HEK293 (cell line): ENCODE measurements around the gene ZNF438.

Experiments used
- CTCF ChIA-PET: fragments of 350-600 bp; formaldehyde crosslinking; extraction: SDS; loops from one replicate; lab custom pipeline; 2021; ENCODE audit warnings: antibody characterized with exemption; lab: Yijun Ruan, JAX
- POLR2A ChIA-PET: fragments of 300-600 bp; formaldehyde crosslinking; extraction: SDS; loops from one replicate; lab custom pipeline; 2020; ENCODE audit warnings: antibody characterized with exemption, inconsistent platforms; lab: Yijun Ruan, JAX
- H3K27ac ChIP-seq: fragments of 200-500 bp; sonication (Bioruptor generic); 2 replicates; pipeline ENCODE4 v1.5.1; 2014; ENCODE audit warnings: low read depth, low read length, control low read depth, inconsistent platforms; ENCODE audit errors: extremely low read depth
- H3K36me3 ChIP-seq, 2 experiments: fragments of 200-500 bp in 1 of 2; sonication (Bioruptor generic) in 1 of 2; 1 replicate in 1 of 2; 2 replicates in 1 of 2; pipeline ENCODE4 v1.5.1; 2014 to 2017; ENCODE audit warnings: inconsistent platforms in 2 of 2, low read length in 2 of 2; ENCODE audit not compliant: control insufficient read depth in 2 of 2, insufficient read depth in 1 of 2
- H3K4me1 ChIP-seq: fragments of 200-500 bp; sonication (Bioruptor generic); 2 replicates; pipeline ENCODE4 v1.5.1; 2014; ENCODE audit warnings: mild to moderate bottlenecking, low read length, inconsistent platforms; ENCODE audit not compliant: control insufficient read depth, insufficient read depth
- H3K4me3 ChIP-seq: 2 replicates; pipeline ENCODE4 v1.5.1; 2011; ENCODE audit warnings: low read depth, mild to moderate bottlenecking, control low read depth, low read length, moderate library complexity
- H3K9me3 ChIP-seq: fragments of 200-500 bp; sonication (Bioruptor generic); 2 replicates; pipeline ENCODE4 v1.5.1; 2014; ENCODE audit warnings: low read depth, low read length, inconsistent platforms; ENCODE audit not compliant: control insufficient read depth, insufficient read depth
- BCL11B ChIP-seq: fragments of 450-650 bp; formaldehyde crosslinking; IDR thresholded peaks from 2 replicates; pipeline ENCODE4 v1.5.1; 2016; ENCODE audit warnings: low read depth, missing biosample characterization, missing genetic modification characterization
- IKZF3 ChIP-seq: fragments of 450-650 bp; IDR thresholded peaks from 2 replicates; pipeline ENCODE4 v1.5.0; 2018; ENCODE audit warnings: missing biosample characterization, mild to moderate bottlenecking, missing genetic modification characterization, moderate library complexity
- RBAK ChIP-seq: fragments of 450-650 bp; formaldehyde crosslinking; IDR thresholded peaks from 2 replicates; pipeline ENCODE4 v1.5.1; 2016; ENCODE audit warnings: missing biosample characterization, missing genetic modification characterization
- SP3 ChIP-seq: fragments of 450-650 bp; formaldehyde crosslinking; IDR thresholded peaks from 2 replicates; pipeline ENCODE4 v1.5.1; 2016; ENCODE audit warnings: missing biosample characterization, missing genetic modification characterization
- ZFP41 ChIP-seq: fragments of 450-650 bp; formaldehyde crosslinking; IDR thresholded peaks from 2 replicates; pipeline ENCODE4 v1.5.1; 2016; ENCODE audit warnings: missing biosample characterization, missing genetic modification characterization, borderline replicate concordance
- ZNF10 ChIP-seq: fragments of 450-650 bp; formaldehyde crosslinking; IDR thresholded peaks from 2 replicates; pipeline ENCODE4 v1.5.1; 2017; ENCODE audit warnings: missing biosample characterization, missing genetic modification characterization
- ZNF121 ChIP-seq: fragments of 450-650 bp; formaldehyde crosslinking; IDR thresholded peaks from 2 replicates; pipeline ENCODE4 v1.5.1; 2016; ENCODE audit warnings: missing biosample characterization, missing genetic modification characterization
- ZNF132 ChIP-seq: fragments of 450-650 bp; formaldehyde crosslinking; IDR thresholded peaks from 2 replicates; pipeline ENCODE4 v1.5.1; 2017; ENCODE audit warnings: missing biosample characterization, missing genetic modification characterization, borderline replicate concordance
- ZNF146 ChIP-seq: fragments of 450-650 bp; formaldehyde crosslinking; IDR thresholded peaks from 2 replicates; pipeline ENCODE4 v1.5.1; 2016; ENCODE audit warnings: missing biosample characterization, missing genetic modification characterization
- ZNF2 ChIP-seq: fragments of 450-650 bp; formaldehyde crosslinking; IDR thresholded peaks from 2 replicates; pipeline ENCODE4 v1.5.1; 2016; ENCODE audit warnings: missing biosample characterization, missing genetic modification characterization
- ZNF214 ChIP-seq: fragments of 450-650 bp; formaldehyde crosslinking; IDR thresholded peaks from 2 replicates; pipeline ENCODE4 v1.5.1; 2017; ENCODE audit warnings: missing biosample characterization, mild to moderate bottlenecking, missing genetic modification characterization, borderline replicate concordance
- ZNF239 ChIP-seq: fragments of 450-650 bp; formaldehyde crosslinking; IDR thresholded peaks from 2 replicates; pipeline ENCODE4 v1.5.1; 2016; ENCODE audit warnings: missing biosample characterization, missing genetic modification characterization
- ZNF266 ChIP-seq: fragments of 450-650 bp; formaldehyde crosslinking; IDR thresholded peaks from 2 replicates; pipeline ENCODE4 v1.5.1; 2016; ENCODE audit warnings: missing biosample characterization, missing genetic modification characterization, low read depth
- ZNF341 ChIP-seq: fragments of 450-650 bp; formaldehyde crosslinking; IDR thresholded peaks from 2 replicates; pipeline ENCODE4; 2016; ENCODE audit warnings: low read depth, missing biosample characterization, missing genetic modification characterization
- ZNF416 ChIP-seq: fragments of 450-650 bp; formaldehyde crosslinking; IDR thresholded peaks from 2 replicates; pipeline ENCODE4 v1.5.1; 2016; ENCODE audit warnings: missing biosample characterization, missing genetic modification characterization
- ZNF510 ChIP-seq: fragments of 450-650 bp; formaldehyde crosslinking; IDR thresholded peaks from 2 replicates; pipeline ENCODE4 v1.5.1; 2018; ENCODE audit warnings: mild to moderate bottlenecking, missing genetic modification characterization, missing biosample characterization; ENCODE audit not compliant: insufficient replicate concordance
- ZNF530 ChIP-seq: fragments of 450-650 bp; formaldehyde crosslinking; IDR thresholded peaks from 2 replicates; pipeline ENCODE4 v1.5.1; 2016; ENCODE audit warnings: low read depth, missing biosample characterization, missing genetic modification characterization
- ZNF548 ChIP-seq: fragments of 450-650 bp; formaldehyde crosslinking; IDR thresholded peaks from 2 replicates; pipeline ENCODE4 v1.5.1; 2016; ENCODE audit warnings: missing biosample characterization, missing genetic modification characterization
- ZNF558 ChIP-seq: fragments of 450-650 bp; formaldehyde crosslinking; IDR thresholded peaks from 2 replicates; pipeline ENCODE4 v1.5.1; 2016; ENCODE audit warnings: missing biosample characterization, missing genetic modification characterization
- ZNF791 ChIP-seq: fragments of 450-650 bp; formaldehyde crosslinking; IDR thresholded peaks from 2 replicates; pipeline ENCODE4 v1.5.1; 2016; ENCODE audit warnings: missing biosample characterization, missing genetic modification characterization
- ZSCAN30 ChIP-seq: fragments of 450-650 bp; IDR thresholded peaks from 2 replicates; pipeline ENCODE4 v1.5.1; 2018; ENCODE audit warnings: missing biosample characterization, mild to moderate bottlenecking, missing genetic modification characterization, moderate library complexity
- TF ChIP-seq, protein P1 (sequence below): fragments of 450-650 bp; formaldehyde crosslinking; IDR thresholded peaks from 2 replicates; pipeline ENCODE4 v1.5.1; 2016; ENCODE audit warnings: missing biosample characterization, missing genetic modification characterization
- TF ChIP-seq, protein P2 (sequence below): fragments of 450-650 bp; formaldehyde crosslinking; IDR thresholded peaks from 2 replicates; pipeline ENCODE4 v1.5.1; 2016; ENCODE audit warnings: missing biosample characterization, missing genetic modification characterization, borderline replicate concordance
- TF ChIP-seq, protein P3 (sequence below): IDR thresholded peaks from 2 replicates; pipeline ENCODE4 v1.6.1; 2011; ENCODE audit warnings: mild to moderate bottlenecking, low read depth, low read length, borderline replicate concordance
- TF ChIP-seq, protein P4 (sequence below): fragments of 450-650 bp; formaldehyde crosslinking; IDR thresholded peaks from 2 replicates; pipeline ENCODE4 v1.5.1; 2017; ENCODE audit warnings: missing biosample characterization, missing genetic modification characterization
- TF ChIP-seq, protein P5 (sequence below): fragments of 450-650 bp; formaldehyde crosslinking; IDR thresholded peaks from 2 replicates; pipeline ENCODE4 v1.5.1; 2016; ENCODE audit warnings: missing biosample characterization, missing genetic modification characterization

Gene ZNF438

DNA sequence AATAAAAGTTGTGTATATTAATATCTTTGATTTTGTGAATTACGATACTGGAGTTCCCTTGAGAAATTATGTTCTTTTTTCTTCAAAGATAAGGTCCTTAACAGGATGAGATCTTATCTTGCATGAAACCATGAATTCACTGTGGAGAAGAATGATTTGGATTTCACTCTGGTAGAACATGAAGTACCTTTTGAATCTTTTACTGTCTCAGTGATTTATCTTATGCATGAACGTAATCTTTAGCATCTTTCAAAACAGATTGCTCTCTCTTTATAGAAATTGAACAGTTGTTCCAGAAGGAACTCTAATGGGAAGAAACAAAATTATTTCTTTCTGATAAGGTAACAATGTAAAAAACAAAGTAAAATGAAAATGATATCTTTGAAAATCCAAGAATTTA, 11.0 kb upstream of the ZNF438 start:
- no peaks in the 10 kb centered on the region for H3K4me1 ChIP-seq
- no peak overlapping the region for H3K4me3 ChIP-seq
- TF ChIP-seq, protein P1, sequence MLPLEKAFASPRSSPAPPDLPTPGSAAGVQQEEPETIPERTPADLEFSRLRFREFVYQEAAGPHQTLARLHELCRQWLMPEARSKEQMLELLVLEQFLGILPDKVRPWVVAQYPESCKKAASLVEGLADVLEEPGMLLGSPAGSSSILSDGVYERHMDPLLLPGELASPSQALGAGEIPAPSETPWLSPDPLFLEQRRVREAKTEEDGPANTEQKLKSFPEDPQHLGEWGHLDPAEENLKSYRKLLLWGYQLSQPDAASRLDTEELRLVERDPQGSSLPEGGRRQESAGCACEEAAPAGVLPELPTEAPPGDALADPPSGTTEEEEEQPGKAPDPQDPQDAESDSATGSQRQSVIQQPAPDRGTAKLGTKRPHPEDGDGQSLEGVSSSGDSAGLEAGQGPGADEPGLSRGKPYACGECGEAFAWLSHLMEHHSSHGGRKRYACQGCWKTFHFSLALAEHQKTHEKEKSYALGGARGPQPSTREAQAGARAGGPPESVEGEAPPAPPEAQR (tag by site-specific recombination) = no peak
- TF ChIP-seq, protein P2, sequence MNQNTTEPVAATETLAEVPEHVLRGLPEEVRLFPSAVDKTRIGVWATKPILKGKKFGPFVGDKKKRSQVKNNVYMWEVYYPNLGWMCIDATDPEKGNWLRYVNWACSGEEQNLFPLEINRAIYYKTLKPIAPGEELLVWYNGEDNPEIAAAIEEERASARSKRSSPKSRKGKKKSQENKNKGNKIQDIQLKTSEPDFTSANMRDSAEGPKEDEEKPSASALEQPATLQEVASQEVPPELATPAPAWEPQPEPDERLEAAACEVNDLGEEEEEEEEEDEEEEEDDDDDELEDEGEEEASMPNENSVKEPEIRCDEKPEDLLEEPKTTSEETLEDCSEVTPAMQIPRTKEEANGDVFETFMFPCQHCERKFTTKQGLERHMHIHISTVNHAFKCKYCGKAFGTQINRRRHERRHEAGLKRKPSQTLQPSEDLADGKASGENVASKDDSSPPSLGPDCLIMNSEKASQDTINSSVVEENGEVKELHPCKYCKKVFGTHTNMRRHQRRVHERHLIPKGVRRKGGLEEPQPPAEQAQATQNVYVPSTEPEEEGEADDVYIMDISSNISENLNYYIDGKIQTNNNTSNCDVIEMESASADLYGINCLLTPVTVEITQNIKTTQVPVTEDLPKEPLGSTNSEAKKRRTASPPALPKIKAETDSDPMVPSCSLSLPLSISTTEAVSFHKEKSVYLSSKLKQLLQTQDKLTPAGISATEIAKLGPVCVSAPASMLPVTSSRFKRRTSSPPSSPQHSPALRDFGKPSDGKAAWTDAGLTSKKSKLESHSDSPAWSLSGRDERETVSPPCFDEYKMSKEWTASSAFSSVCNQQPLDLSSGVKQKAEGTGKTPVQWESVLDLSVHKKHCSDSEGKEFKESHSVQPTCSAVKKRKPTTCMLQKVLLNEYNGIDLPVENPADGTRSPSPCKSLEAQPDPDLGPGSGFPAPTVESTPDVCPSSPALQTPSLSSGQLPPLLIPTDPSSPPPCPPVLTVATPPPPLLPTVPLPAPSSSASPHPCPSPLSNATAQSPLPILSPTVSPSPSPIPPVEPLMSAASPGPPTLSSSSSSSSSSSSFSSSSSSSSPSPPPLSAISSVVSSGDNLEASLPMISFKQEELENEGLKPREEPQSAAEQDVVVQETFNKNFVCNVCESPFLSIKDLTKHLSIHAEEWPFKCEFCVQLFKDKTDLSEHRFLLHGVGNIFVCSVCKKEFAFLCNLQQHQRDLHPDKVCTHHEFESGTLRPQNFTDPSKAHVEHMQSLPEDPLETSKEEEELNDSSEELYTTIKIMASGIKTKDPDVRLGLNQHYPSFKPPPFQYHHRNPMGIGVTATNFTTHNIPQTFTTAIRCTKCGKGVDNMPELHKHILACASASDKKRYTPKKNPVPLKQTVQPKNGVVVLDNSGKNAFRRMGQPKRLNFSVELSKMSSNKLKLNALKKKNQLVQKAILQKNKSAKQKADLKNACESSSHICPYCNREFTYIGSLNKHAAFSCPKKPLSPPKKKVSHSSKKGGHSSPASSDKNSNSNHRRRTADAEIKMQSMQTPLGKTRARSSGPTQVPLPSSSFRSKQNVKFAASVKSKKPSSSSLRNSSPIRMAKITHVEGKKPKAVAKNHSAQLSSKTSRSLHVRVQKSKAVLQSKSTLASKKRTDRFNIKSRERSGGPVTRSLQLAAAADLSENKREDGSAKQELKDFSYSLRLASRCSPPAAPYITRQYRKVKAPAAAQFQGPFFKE (tag by site-specific recombination) = no peak
- TF ChIP-seq, protein P3, sequence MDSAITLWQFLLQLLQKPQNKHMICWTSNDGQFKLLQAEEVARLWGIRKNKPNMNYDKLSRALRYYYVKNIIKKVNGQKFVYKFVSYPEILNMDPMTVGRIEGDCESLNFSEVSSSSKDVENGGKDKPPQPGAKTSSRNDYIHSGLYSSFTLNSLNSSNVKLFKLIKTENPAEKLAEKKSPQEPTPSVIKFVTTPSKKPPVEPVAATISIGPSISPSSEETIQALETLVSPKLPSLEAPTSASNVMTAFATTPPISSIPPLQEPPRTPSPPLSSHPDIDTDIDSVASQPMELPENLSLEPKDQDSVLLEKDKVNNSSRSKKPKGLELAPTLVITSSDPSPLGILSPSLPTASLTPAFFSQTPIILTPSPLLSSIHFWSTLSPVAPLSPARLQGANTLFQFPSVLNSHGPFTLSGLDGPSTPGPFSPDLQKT = no peak
- TF ChIP-seq ZNF530 (tag by site-specific recombination) (no peak), SP3 (tag by site-specific recombination) (no peak), RBAK (tag by site-specific recombination) (no peak), ZNF214 (tag by site-specific recombination) (no peak), ZNF510 (tag by site-specific recombination) (no peak), ZNF266 (tag by site-specific recombination) (no peak), ZNF558 (tag by site-specific recombination) (no peak)
- no peaks in the 10 kb centered on the region for H3K9me3 ChIP-seq
- H3K27ac ChIP-seq = no peak overlapping the region
- CTCF ChIA-PET = no interaction called here
- POLR2A ChIA-PET = no interaction called here
- H3K36me3 ChIP-seq = no peaks in the 10 kb centered on the region

DNA sequence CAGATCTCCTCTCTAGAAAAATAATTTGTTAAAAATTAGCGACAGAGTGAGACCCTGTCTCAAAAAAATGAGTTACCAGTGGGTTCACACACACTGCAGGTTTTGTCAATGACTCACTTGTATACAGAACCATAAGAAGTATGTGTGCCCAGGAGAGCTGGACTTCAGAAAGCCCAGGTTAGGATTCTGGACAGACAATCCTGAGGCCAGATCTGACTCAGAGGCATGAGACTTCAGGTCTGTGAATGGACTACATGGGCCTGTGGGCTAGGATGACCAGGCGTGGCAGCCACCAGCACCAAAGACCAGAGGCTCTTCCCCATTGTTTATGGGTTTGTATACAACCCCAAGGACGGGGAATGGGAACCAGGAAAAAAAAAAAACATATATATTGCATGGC, 9.3 kb upstream of the ZNF438 start:
- TF ChIP-seq ZFP41 (tag by site-specific recombination) (no peak), ZNF341 (no peak), ZNF548 (no peak), BCL11B (no peak), ZNF791 (tag by site-specific recombination) (no peak), ZNF239 (tag by site-specific recombination) (no peak), ZNF416 (tag by site-specific recombination) (no peak), ZNF121 (tag by site-specific recombination) (no peak), ZNF10 (tag by site-specific recombination) (no peak), ZSCAN30 (tag by site-specific recombination) (no peak), ZNF2 (tag by site-specific recombination) (no peak), IKZF3 (tag by site-specific recombination) (no peak), ZNF132 (tag by site-specific recombination) (no peak), ZNF146 (tag by site-specific recombination) (no peak)
- TF ChIP-seq, protein P4, sequence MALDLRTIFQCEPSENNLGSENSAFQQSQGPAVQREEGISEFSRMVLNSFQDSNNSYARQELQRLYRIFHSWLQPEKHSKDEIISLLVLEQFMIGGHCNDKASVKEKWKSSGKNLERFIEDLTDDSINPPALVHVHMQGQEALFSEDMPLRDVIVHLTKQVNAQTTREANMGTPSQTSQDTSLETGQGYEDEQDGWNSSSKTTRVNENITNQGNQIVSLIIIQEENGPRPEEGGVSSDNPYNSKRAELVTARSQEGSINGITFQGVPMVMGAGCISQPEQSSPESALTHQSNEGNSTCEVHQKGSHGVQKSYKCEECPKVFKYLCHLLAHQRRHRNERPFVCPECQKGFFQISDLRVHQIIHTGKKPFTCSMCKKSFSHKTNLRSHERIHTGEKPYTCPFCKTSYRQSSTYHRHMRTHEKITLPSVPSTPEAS (tag by site-specific recombination) = no peak
- TF ChIP-seq, protein P5, sequence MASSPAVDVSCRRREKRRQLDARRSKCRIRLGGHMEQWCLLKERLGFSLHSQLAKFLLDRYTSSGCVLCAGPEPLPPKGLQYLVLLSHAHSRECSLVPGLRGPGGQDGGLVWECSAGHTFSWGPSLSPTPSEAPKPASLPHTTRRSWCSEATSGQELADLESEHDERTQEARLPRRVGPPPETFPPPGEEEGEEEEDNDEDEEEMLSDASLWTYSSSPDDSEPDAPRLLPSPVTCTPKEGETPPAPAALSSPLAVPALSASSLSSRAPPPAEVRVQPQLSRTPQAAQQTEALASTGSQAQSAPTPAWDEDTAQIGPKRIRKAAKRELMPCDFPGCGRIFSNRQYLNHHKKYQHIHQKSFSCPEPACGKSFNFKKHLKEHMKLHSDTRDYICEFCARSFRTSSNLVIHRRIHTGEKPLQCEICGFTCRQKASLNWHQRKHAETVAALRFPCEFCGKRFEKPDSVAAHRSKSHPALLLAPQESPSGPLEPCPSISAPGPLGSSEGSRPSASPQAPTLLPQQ = no peak
- TF ChIP-seq, all 188 proteins: peak for 0
- Histone ChIP-seq H3K4me3 (no peak overlapping the region), H3K27ac (no peak overlapping the region), H3K9me3 (no peaks in the 10 kb centered on the region), H3K36me3 (no peaks in the 10 kb centered on the region), H3K4me1 (no peaks in the 10 kb centered on the region)
- ChIA-PET POLR2A (no interaction called here), CTCF (no interaction called here)
